ENCODE results near the gene ZNF106. TPM values are rescaled to one million over a fixed set of nuclear protein-coding genes. Genes with fewer than 3 reads are reported as not detected.

The ZNF106 gene
- total RNA-seq, 1 donor from 2014 or later = 58.1 TPM

DNA sequence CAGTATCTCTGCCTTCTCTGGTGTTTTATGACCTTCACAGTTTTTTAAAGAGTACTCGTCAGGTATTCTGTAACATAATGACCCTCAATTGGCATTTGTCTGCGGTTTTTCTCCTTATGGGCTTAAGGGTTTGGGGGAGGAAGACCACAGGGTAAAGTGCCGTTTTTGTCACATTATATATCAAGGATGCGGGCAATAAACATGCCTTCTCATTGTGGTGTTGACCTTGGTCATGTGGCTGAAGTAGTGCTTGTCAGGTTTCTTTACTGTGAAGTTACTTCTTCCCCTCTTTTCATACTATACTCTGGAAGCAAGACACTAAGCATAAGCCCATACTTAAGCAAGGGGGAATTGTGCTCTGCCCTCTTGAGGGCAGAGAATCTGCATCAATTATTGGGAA is 115.0 kb downstream of the ZNF106 start:
- H3K4me1 Mint-ChIP-seq (ENCODE audit: low read depth) = no peaks in the 10 kb centered on the region
- no peak overlapping the region for H3K27ac Mint-ChIP-seq (ENCODE audit: unreplicated experiment)
- TF ChIP-seq, protein P1, sequence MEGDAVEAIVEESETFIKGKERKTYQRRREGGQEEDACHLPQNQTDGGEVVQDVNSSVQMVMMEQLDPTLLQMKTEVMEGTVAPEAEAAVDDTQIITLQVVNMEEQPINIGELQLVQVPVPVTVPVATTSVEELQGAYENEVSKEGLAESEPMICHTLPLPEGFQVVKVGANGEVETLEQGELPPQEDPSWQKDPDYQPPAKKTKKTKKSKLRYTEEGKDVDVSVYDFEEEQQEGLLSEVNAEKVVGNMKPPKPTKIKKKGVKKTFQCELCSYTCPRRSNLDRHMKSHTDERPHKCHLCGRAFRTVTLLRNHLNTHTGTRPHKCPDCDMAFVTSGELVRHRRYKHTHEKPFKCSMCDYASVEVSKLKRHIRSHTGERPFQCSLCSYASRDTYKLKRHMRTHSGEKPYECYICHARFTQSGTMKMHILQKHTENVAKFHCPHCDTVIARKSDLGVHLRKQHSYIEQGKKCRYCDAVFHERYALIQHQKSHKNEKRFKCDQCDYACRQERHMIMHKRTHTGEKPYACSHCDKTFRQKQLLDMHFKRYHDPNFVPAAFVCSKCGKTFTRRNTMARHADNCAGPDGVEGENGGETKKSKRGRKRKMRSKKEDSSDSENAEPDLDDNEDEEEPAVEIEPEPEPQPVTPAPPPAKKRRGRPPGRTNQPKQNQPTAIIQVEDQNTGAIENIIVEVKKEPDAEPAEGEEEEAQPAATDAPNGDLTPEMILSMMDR (IDR thresholded peaks at IDR 0.05) = no peak
- H3K4me3 Mint-ChIP-seq (ENCODE audit: unreplicated experiment) = no peak overlapping the region
- peaks cover 5% of the 10 kb centered on the region for H3K36me3 Mint-ChIP-seq (ENCODE audit: low read depth)
- H3K9me3 Mint-ChIP-seq (ENCODE audit: low read depth) = peaks cover 22% of the 10 kb centered on the region
- H3K27me3 Mint-ChIP-seq (ENCODE audit: low read depth) = peaks cover 1% of the 10 kb centered on the region
- no peak for DNase-seq (ENCODE audit: low spot score)

DNA sequence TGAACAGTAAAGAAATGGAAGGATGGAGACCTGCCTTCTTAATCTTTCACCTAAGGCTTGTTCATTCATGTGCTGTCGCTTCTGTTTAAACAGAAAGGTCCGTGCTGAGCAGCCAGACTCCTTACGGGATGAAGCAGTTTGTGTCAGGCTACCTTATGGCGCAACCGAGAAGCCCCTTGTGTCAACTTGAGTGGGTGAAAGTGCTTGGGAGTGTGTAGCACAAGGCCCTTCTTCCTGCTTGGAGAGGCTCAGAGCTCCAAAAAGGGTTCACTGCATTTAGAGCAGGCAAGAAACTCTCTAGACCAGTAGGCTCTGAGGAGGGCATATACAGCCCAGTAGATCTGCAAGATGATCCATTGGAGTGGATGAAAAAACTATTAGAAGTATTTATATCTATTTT is 115.7 kb downstream of the ZNF106 start:
- TF ChIP-seq, protein P1 (IDR thresholded peaks at IDR 0.05) = no peak
- H3K27ac Mint-ChIP-seq (ENCODE audit: unreplicated experiment) = no peak overlapping the region
- DNase-seq (ENCODE audit: low spot score) = no peak
- H3K27me3 Mint-ChIP-seq (ENCODE audit: low read depth) = peaks cover 1% of the 10 kb centered on the region
- H3K9me3 Mint-ChIP-seq (ENCODE audit: low read depth) = peaks cover 22% of the 10 kb centered on the region
- H3K4me1 Mint-ChIP-seq (ENCODE audit: low read depth) = no peaks in the 10 kb centered on the region
- H3K36me3 Mint-ChIP-seq (ENCODE audit: low read depth) = peaks cover 5% of the 10 kb centered on the region
- no peak overlapping the region for H3K4me3 Mint-ChIP-seq (ENCODE audit: unreplicated experiment)

DNA sequence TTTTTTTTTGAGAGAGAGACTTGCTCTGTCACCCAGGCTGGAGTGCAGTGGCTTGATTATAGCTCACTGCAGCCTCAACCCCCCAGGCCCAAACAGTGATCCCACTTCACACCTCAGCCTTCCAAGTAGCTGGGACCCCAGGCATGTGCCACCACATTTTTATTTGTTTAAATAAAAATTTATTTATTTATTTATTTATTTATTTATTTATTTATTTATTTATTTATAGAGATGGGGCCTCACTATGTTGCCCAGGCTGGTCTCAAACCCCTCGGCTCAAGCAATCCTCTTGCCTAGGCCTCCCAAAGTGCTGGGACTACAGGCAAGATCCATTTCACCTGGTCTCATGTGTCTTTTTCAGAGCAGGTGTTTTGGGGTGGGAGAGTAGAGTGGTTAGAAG is 116.1 kb downstream of the ZNF106 start:
- Mint-ChIP-seq H3K36me3 (ENCODE audit: low read depth) (peaks cover 5% of the 10 kb centered on the region), H3K9me3 (ENCODE audit: low read depth) (peaks cover 22% of the 10 kb centered on the region), H3K27ac (ENCODE audit: unreplicated experiment) (no peak overlapping the region), H3K4me3 (ENCODE audit: unreplicated experiment) (no peak overlapping the region), H3K4me1 (ENCODE audit: low read depth) (no peaks in the 10 kb centered on the region), H3K27me3 (ENCODE audit: low read depth) (peaks cover 1% of the 10 kb centered on the region)
- DNase-seq (ENCODE audit: low spot score) = no peak
- TF ChIP-seq, protein P1 (IDR thresholded peaks at IDR 0.05) = no peak

DNA sequence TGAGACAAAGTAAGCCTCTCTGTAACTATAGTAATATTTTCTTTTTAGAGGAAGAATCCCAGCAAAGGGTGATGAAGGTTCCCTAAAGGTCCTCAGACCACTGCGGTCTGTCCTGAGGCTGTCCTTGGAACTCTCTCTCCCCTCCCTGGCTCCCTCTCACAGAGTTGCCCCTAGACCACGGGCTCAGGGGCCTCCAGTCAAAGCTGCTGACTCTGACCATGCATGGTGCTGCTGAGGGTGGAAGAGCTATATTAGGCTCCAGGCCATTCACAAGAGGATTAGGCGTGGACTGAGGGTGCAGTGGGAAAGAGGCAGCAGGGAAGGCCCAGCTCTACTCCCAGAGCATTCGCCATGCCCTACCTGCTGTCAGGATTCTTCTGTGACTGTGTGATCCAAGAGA is 117.0 kb downstream of the ZNF106 start:
- no peak overlapping the region for H3K4me3 Mint-ChIP-seq (ENCODE audit: unreplicated experiment)
- H3K36me3 Mint-ChIP-seq (ENCODE audit: low read depth) = peaks cover 7% of the 10 kb centered on the region
- TF ChIP-seq, protein P1 (IDR thresholded peaks at IDR 0.05) = no peak
- no peaks in the 10 kb centered on the region for H3K4me1 Mint-ChIP-seq (ENCODE audit: low read depth)
- peaks cover 21% of the 10 kb centered on the region for H3K9me3 Mint-ChIP-seq (ENCODE audit: low read depth)
- H3K27me3 Mint-ChIP-seq (ENCODE audit: low read depth) = peaks cover 1% of the 10 kb centered on the region
- no peak overlapping the region for H3K27ac Mint-ChIP-seq (ENCODE audit: unreplicated experiment)
- no peak for DNase-seq (ENCODE audit: low spot score)

DNA sequence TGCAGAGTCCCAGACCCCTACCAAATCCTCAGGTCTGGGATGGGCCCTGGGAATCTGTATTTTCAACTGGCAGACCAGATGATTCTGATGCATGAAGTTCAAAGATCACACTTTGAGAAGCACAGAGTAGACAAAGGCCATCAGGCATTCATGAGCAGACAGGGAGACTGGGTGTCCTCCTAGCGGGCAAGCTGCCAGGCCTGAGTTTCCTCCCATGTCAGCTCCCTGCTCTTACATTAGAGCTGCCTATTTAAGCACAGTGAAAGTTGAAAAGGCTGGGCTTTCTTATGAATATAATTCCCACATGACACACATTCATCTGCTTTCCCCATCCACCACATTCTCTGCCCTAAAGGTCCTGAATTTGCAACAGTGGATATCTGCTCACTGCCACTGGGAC is 117.7 kb downstream of the ZNF106 start:
- H3K4me1 Mint-ChIP-seq (ENCODE audit: low read depth) = no peaks in the 10 kb centered on the region
- DNase-seq (ENCODE audit: low spot score) = no peak
- peaks cover 18% of the 10 kb centered on the region for H3K9me3 Mint-ChIP-seq (ENCODE audit: low read depth)
- no peak overlapping the region for H3K27ac Mint-ChIP-seq (ENCODE audit: unreplicated experiment)
- H3K36me3 Mint-ChIP-seq (ENCODE audit: low read depth) = peaks cover 8% of the 10 kb centered on the region
- H3K27me3 Mint-ChIP-seq (ENCODE audit: low read depth) = peaks cover 1% of the 10 kb centered on the region
- H3K4me3 Mint-ChIP-seq (ENCODE audit: unreplicated experiment) = no peak overlapping the region
- TF ChIP-seq, protein P1 (IDR thresholded peaks at IDR 0.05) = no peak
